ENCODE measurements around the gene DPH2.

Gene DPH2, protein sequence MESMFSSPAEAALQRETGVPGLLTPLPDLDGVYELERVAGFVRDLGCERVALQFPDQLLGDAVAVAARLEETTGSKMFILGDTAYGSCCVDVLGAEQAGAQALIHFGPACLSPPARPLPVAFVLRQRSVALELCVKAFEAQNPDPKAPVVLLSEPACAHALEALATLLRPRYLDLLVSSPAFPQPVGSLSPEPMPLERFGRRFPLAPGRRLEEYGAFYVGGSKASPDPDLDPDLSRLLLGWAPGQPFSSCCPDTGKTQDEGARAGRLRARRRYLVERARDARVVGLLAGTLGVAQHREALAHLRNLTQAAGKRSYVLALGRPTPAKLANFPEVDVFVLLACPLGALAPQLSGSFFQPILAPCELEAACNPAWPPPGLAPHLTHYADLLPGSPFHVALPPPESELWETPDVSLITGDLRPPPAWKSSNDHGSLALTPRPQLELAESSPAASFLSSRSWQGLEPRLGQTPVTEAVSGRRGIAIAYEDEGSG

DNA sequence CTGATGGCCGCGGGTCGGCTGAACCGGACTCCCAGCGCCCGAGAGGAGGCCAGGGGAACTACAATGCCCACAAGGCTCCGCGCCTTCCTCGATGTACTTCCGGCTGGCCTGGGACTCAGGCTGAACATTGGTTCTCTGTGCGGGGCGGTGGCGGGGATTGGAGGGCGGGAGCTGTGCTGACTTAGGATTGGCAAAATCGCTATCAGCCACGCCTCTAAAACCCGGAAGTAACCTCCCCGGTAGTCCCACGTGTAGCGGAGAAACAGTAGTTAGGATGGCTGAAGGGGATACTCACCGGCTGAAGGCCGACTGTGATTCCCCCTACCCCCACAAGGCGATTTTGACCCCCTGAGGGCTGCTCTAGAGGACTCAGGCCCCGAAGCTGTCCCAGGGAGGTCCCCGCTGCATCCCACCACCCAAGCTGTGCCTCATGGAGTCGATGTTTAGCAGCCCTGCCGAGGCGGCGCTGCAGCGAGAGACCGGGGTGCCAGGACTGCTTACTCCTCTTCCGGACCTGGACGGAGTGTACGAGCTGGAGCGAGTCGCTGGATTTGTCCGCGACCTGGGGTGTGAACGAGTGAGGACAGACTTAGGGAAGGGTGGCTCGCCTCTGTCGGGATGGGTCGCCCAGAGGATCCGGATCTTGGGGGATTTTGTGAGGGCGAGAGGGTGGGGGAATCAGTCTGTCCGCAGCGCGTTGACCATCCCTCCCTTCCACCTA, at the start of gene DPH2:
Gene DPH2, plus strand, starts transcription at position 265 of the 721 bp plus-strand sequence. Its CDS starts 166 bp downstream, at position 431.
- no peaks in the 10 kb centered on the region for H3K27me3 Mint-ChIP-seq
- H3K27ac Mint-ChIP-seq = peak within 1 kb of the TSS; percentile 91
- peaks cover 22% of the 10 kb centered on the region for H3K36me3 Mint-ChIP-seq
- peak within 1 kb of the TSS; percentile 97 for H3K4me3 Mint-ChIP-seq
- H3K4me1 Mint-ChIP-seq (ENCODE audit: low read depth) = peaks cover 27% of the 10 kb centered on the region
- H3K9me3 Mint-ChIP-seq (ENCODE audit: low read depth) = no peaks in the 10 kb centered on the region

DNA sequence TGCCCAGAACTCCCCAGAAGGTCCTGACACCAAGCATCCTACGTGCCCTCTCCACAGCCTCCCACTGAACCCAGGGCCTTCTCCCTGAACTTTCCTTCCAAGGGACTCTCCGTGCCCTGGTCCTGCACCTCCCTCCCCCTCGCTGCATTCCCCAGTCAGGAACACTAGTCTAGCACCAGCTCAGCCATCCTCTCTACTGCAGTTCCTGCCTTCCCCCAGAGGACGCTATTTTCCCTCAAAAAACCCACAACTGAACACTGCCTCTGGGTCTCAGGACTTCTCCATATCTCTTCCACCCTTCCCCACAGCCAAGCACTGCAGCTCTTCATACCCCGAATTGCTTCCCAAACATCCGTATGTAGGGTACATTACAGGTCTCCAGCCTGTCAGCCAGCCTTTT, 48.8 kb upstream of the DPH2 start:
- Mint-ChIP-seq H3K36me3 (peaks cover 11% of the 10 kb centered on the region), H3K27me3 (no peaks in the 10 kb centered on the region), H3K4me1 (ENCODE audit: low read depth) (peaks cover 6% of the 10 kb centered on the region), H3K4me3 (no peak overlapping the region), H3K27ac (no peak overlapping the region), H3K9me3 (ENCODE audit: low read depth) (no peaks in the 10 kb centered on the region)

DNA sequence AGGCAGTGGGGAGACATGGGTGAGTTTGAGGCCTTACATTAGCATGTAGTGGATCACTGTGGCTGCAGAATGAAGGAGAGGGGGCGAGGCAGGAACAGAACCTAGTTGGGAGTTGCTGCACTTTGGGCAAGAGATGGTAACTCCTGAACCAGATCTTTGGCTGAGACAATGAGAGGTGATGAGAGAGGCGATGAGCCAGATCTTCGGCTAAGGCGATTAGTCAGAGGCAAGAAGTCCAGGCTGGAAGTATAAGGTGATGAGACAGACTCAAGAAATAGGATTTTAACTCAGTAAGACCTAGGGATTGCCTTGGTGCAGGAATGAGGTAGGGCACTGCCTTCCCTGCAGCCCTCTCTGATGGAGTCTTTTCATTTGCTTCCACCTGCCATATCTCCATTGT, 45.3 kb upstream of the DPH2 start:
- H3K27ac Mint-ChIP-seq = no peak overlapping the region
- no peaks in the 10 kb centered on the region for H3K9me3 Mint-ChIP-seq (ENCODE audit: low read depth)
- no peak overlapping the region for H3K4me3 Mint-ChIP-seq
- no peaks in the 10 kb centered on the region for H3K27me3 Mint-ChIP-seq
- H3K36me3 Mint-ChIP-seq = peaks cover 11% of the 10 kb centered on the region
- H3K4me1 Mint-ChIP-seq (ENCODE audit: low read depth) = peaks cover 4% of the 10 kb centered on the region

DNA sequence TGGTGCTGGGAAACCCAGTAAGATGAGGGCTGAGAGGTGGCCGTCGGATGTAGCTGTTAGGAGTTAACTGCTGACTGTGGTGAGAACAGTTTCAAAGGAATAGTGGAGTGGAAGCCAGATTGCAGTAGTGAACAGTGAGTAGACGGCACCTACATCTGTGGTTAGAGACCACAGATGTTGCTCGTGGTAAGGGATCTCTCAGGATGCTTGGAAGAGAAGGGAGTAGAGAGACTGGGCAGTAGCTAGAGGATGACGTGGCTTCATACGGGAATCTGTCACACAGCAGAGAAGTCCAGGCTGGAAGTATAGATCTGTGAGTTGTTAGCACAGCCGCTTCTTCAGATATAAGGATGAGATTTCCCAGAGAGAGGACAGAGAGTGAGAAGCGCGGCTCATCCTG, 44.0 kb upstream of the DPH2 start:
- Mint-ChIP-seq H3K4me3 (no peak overlapping the region), H3K9me3 (ENCODE audit: low read depth) (no peaks in the 10 kb centered on the region), H3K27ac (no peak overlapping the region), H3K4me1 (ENCODE audit: low read depth) (peaks cover 4% of the 10 kb centered on the region), H3K27me3 (no peaks in the 10 kb centered on the region), H3K36me3 (peaks cover 13% of the 10 kb centered on the region)

DNA sequence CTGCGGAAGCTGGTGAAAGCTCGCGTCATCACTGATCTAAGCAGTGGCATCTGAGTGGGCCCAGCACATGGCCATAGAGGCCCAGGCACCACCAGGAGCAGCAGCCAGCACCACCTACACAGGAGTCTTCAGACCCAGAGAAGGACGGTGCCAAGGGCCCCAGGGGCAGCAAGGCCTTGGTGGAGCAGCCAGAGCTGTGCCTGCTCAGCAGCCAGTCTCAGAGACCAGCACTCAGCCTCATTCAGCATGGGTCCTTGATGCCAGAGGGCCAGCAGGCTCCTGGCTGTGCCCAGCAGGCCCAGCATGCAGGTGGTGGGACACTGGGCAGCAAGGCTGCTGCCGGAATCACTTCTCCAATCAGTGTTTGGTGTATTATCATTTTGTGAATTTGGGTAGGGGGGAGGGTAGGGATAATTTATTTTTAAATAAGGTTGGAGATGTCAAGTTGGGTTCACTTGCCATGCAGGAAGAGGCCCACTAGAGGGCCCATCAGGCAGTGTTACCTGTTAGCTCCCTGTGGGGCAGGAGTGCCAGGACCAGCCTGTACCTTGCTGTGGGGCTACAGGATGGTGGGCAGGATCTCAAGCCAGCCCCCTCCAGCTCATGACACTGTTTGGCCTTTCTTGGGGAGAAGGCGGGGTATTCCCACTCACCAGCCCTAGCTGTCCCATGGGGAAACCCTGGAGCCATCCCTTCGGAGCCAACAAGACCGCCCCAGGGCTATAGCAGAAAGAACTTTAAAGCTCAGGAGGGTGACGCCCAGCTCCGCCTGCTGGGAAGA, 39.5 kb upstream of the DPH2 start:
- peaks cover 6% of the 10 kb centered on the region for H3K36me3 Mint-ChIP-seq
- H3K27me3 Mint-ChIP-seq = peaks cover 9% of the 10 kb centered on the region
- peaks cover 20% of the 10 kb centered on the region for H3K4me1 Mint-ChIP-seq (ENCODE audit: low read depth)
- no peak overlapping the region for H3K27ac Mint-ChIP-seq
- no peaks in the 10 kb centered on the region for H3K9me3 Mint-ChIP-seq (ENCODE audit: low read depth)
- no peak overlapping the region for H3K4me3 Mint-ChIP-seq

DNA sequence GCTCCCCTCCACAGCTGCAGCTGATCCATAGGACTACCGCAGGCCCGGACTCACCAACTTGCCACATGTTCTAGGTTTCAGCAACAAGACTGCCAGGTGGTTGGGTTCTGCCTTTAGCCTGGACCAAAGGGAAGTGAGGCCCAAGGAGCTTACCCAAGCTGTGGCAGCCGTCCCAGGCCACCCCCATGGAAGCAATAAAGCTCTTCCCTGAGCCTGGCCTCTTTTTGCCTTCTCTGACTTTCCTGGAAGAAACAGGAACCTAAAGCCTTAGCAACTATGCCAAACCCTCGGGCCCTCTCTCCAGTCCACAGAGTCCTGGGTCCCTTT, 38.9 kb upstream of the DPH2 start:
- no peak overlapping the region for H3K27ac Mint-ChIP-seq
- H3K36me3 Mint-ChIP-seq = peaks cover 3% of the 10 kb centered on the region
- no peaks in the 10 kb centered on the region for H3K9me3 Mint-ChIP-seq (ENCODE audit: low read depth)
- peaks cover 23% of the 10 kb centered on the region for H3K4me1 Mint-ChIP-seq (ENCODE audit: low read depth)
- H3K27me3 Mint-ChIP-seq = peaks cover 9% of the 10 kb centered on the region
- H3K4me3 Mint-ChIP-seq = no peak overlapping the region

DNA sequence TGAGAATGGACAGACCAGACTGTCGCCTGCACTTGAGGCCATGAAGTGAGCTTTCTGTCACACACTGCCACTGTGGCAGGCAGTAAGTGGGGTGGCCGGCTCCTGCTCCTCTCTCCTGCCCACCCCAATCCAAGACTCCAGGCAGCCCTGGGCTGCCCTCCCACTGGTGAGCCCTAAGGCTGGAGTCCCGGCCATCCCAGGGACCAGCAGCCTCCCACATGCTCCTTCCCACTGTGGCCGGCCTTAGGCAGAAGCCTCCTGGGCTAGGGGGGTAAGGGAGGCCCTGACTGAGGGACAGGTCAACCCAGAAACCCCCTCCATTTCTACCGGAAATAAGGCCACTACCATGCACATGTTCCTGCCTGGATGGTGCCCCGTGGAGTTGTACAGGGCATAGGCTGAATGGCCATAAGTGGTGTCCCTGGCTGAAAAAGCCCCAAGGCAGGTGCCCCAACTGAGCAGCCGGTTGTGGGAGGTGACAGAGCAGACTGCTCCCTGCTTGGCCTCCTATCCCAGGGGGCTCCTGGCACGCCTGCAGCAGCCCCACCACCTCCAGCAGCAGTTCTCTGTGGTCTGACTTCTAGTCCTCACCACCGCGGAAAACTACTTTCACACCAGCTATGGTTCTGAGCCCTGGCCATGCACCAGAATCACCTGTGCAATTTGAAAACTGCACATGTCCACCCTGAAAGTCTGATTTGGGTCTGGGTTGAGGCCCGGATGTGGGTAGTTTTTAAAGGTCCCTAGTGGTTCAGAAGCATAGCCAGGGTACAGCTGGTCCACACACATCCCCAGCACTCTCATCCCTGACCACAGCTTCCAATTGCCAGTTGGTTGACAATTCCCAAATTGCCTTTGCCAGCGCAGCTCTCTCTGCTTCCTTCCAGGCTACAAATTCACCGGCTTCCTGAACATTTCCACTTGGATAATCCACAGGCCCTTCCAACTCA, 37.8 kb upstream of the DPH2 start:
- H3K9me3 Mint-ChIP-seq (ENCODE audit: low read depth) = no peaks in the 10 kb centered on the region
- H3K36me3 Mint-ChIP-seq = peaks cover 2% of the 10 kb centered on the region
- H3K4me3 Mint-ChIP-seq = no peak overlapping the region
- peaks cover 9% of the 10 kb centered on the region for H3K27me3 Mint-ChIP-seq
- H3K27ac Mint-ChIP-seq = no peak overlapping the region
- H3K4me1 Mint-ChIP-seq (ENCODE audit: low read depth) = peaks cover 25% of the 10 kb centered on the region

DNA sequence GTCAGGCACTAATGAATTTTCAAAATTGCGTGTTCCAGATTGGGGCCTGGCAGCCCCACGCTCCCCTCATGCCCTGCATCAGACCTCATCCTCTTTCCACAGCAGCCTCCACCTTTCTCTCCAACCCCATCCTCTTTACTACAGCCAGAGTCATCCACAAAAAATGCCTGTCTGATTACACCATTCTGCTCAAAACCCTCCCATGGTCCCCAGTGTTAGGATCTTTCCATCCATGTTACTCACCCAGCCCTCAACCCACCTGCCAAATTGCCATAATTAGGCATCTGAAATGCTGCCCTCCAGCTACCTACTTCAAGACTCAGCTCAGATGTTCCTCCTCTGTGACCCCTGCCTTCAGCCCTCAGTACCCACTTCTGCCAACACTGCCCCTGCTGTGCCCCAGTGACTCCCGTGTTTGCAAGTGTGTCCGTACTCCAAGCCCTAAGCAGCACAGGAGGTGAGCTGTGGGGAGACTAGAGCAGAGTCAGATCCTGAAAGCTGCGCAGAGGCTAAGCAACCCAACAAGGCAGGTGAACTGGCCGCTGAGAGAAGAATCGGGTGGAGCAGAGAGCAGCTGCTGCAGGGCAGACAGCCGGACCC, 36.9 kb upstream of the DPH2 start:
- peaks cover 2% of the 10 kb centered on the region for H3K36me3 Mint-ChIP-seq
- peaks cover 25% of the 10 kb centered on the region for H3K4me1 Mint-ChIP-seq (ENCODE audit: low read depth)
- no peaks in the 10 kb centered on the region for H3K9me3 Mint-ChIP-seq (ENCODE audit: low read depth)
- H3K27ac Mint-ChIP-seq = no peak overlapping the region
- H3K4me3 Mint-ChIP-seq = peak overlapping the region; percentile 52
- H3K27me3 Mint-ChIP-seq = peaks cover 9% of the 10 kb centered on the region

DNA sequence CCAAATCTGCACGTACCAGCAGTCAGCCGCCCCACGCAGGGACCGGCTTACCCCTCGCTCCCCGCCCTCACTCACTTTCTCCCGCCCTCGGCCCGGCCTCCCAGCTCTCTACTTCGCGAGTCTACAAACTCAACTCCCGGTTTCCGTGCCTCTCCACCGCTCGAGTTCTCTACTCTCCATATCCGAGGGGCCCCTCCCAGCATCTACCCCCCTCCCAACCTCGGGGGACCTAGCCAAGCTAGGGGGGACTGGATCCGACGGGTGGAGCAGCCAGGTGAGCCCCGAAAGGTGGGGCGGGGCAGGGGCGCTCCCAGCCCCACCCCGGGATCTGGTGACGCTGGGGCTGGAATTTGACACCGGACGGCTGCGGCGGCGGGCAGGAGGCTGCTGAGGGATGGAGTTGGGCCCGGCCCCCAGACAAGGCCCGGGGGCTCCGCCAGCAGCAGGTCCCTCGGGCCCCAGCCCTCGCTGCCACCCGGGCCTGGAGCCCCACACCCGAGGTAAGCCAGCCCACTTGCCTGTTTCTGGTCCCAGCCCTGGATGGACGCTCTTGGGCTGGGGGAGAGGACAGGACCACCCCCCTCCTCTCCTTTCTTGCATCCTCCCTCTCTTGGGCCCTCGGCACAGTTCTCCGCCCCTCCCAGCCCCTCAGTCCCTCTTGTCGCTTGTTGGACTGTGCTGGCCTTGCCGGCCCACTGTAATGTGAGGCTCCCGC, 36.3 kb upstream of the DPH2 start, which contains the start of gene ARTN:
Gene ARTN, plus strand, starts transcription at position 416 of the 715 bp plus-strand sequence. CDS start 1,856 bp downstream, outside the sequence.
- peak within 1 kb of the TSS; percentile 52 for H3K4me3 Mint-ChIP-seq
- H3K27ac Mint-ChIP-seq = no peak within 1 kb of the TSS
- peaks cover 25% of the 10 kb centered on the region for H3K4me1 Mint-ChIP-seq (ENCODE audit: low read depth)
- peaks cover 9% of the 10 kb centered on the region for H3K27me3 Mint-ChIP-seq
- no peaks in the 10 kb centered on the region for H3K9me3 Mint-ChIP-seq (ENCODE audit: low read depth)
- peaks cover 2% of the 10 kb centered on the region for H3K36me3 Mint-ChIP-seq

DNA sequence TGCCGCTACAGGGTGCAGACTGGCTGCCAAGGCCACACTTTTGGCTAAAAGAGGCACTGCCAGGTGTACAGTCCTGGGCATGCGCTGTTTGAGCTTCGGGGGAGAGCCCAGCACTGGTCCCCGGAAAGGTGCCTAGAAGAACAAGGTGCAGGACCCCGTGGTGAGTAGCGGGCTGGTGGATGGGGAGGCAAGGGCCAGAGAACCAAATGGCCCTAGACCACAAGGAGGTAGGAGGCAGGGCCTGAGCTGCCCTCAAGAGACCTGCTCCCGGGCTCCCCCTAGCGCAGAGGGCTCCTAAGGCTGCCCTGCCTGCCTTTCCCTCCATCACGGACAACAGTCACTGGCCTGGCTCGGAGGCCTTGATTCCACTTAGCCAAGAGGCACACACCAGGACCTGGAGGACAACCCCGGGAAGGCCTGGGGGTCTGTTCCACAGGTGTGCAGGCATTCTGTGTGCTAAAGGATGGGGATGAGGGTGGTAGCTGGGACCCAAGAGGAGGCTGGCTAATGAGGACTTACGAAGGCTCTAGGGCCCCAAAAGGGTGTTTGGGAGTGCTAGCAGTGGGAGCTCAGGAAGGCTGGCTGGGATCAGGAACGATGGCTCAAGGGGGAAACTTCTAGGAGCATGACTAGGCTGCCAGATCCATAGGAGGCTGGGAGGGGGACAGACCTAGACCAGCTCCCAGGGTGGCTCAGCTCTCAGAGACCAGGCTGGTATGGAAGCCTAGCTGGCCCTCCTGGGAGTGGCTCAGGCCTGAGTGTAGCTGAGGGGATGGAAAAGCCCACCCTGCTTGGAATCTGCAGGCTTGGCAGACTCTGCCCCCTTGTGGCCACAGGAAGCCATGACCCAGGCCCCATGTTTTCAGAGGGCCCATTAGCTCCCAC, 35.5 kb upstream of the DPH2 start:
- H3K27me3 Mint-ChIP-seq = peaks cover 9% of the 10 kb centered on the region
- H3K27ac Mint-ChIP-seq = no peak overlapping the region
- H3K4me1 Mint-ChIP-seq (ENCODE audit: low read depth) = peaks cover 25% of the 10 kb centered on the region
- peak overlapping the region; percentile 52 for H3K4me3 Mint-ChIP-seq
- H3K9me3 Mint-ChIP-seq (ENCODE audit: low read depth) = no peaks in the 10 kb centered on the region
- H3K36me3 Mint-ChIP-seq = peaks cover 2% of the 10 kb centered on the region

DNA sequence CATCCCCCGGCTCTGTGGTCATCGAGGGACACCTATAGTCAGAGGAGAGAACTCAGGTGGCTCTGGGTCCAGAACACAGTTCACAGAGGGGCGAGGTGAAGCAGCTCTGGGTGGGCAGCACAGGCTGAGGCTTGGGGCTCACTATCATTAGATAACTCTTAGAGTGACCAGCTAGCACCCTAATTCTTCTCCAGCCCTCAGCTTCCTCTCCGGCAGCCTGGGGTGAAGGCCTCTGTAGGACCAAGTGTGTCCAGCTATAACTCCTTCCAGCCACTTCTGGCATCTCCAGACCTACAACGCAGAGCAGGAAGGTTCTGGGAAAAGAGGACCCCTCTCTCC, 34.9 kb upstream of the DPH2 start:
- Mint-ChIP-seq H3K27ac (no peak overlapping the region), H3K4me1 (ENCODE audit: low read depth) (peaks cover 21% of the 10 kb centered on the region), H3K9me3 (ENCODE audit: low read depth) (no peaks in the 10 kb centered on the region), H3K36me3 (no peaks in the 10 kb centered on the region), H3K4me3 (no peak overlapping the region), H3K27me3 (peaks cover 9% of the 10 kb centered on the region)

DNA sequence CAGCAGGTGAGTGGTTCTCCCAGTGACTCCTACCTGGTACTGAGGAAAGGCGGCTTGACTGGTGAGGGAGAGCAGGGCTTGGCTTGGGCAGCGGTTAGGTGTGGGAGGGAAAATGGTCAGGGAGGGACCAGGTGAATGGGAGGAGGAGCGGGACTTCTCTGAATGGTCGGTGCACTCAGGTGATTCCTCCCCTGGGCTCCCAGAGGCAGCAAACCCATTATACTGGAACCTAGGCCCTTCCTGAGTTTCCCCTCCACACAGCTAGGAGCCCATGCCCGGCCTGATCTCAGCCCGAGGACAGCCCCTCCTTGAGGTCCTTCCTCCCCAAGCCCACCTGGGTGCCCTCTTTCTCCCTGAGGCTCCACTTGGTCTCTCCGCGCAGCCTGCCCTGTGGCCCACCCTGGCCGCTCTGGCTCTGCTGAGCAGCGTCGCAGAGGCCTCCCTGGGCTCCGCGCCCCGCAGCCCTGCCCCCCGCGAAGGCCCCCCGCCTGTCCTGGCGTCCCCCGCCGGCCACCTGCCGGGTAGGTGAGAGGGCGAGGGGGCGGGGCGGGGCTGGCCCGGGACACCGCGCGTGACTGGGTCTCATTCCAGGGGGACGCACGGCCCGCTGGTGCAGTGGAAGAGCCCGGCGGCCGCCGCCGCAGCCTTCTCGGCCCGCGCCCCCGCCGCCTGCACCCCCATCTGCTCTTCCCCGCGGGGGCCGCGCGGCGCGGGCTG, 33.9 kb upstream of the DPH2 start:
- H3K36me3 Mint-ChIP-seq = no peaks in the 10 kb centered on the region
- H3K9me3 Mint-ChIP-seq (ENCODE audit: low read depth) = no peaks in the 10 kb centered on the region
- peak overlapping the region; percentile 57 for H3K4me3 Mint-ChIP-seq
- H3K4me1 Mint-ChIP-seq (ENCODE audit: low read depth) = peaks cover 21% of the 10 kb centered on the region
- peaks cover 9% of the 10 kb centered on the region for H3K27me3 Mint-ChIP-seq
- no peak overlapping the region for H3K27ac Mint-ChIP-seq
